HCT116 (cell line): ENCODE results near the gene MRPS16. TPM values are rescaled to one million over a fixed set of nuclear protein-coding genes. Genes with fewer than 3 reads are reported as not detected.

ENCODE experiments used
- ATAC-seq: fragments of 200-7000 bp; cut with Tn5 transposase; 2 replicates; pipeline ENCODE4 v1.9.1; 2020; ENCODE audit warnings: mild to moderate bottlenecking, moderate library complexity
- BruUV-seq: library from RNA; stranded (reverse); fragments of 400-500 nt; replicated peaks from 2 replicates; lab custom pipeline; 2021; lab: Mats Ljungman, UMichigan
- CTCF ChIA-PET: fragments of 300-600 bp; sonication (Branson Sonifier 250); formaldehyde crosslinking; loops from one replicate; lab custom pipeline; 2021; ENCODE audit warnings: antibody characterized with exemption; lab: Charles Lee
- POLR2A ChIA-PET: fragments of 300-600, 350-600 bp; sonication (Branson Sonifier 250); formaldehyde crosslinking; loops from one replicate; lab custom pipeline; 2021; ENCODE audit warnings: antibody characterized with exemption; lab: Charles Lee
- RAD21 ChIA-PET, 2 experiments: fragments of 300-600 bp; sonication (Branson Sonifier 250); formaldehyde crosslinking; loops; one replicate each; lab custom pipeline; 2023; ENCODE audit warnings: low total read pairs in 2 of 2; ENCODE audit not compliant: uncharacterized antibody in 2 of 2, unreplicated experiment in 2 of 2, low non-redundant PET in 1 of 2; lab: Charles Lee
- DNase-seq: peaks from one replicate; pipeline ENCODE4 v3.0.0-alpha.2; 2010; ENCODE audit warnings: low read depth, low spot score
- H2AFZ ChIP-seq: fragments of 200-600 bp; shearing (Covaris generic), sonication (generic); 2 replicates; pipeline ENCODE4 v1.6.1; 2017; ENCODE audit warnings: low read depth, mixed run types, mixed read lengths, antibody characterized with exemption, low read length; ENCODE audit not compliant: poor library complexity, severe bottlenecking
- H3K27ac ChIP-seq: 2 replicates; pipeline ENCODE4 v1.5.1; 2012; ENCODE audit warnings: low read depth, low read length
- H3K27me3 ChIP-seq: fragments of 200-600 bp; sonication (generic); 2 replicates; pipeline ENCODE4 v1.6.1; 2016; ENCODE audit warnings: mixed run types, low read length, mixed read lengths; ENCODE audit not compliant: insufficient read depth
- H3K36me3 ChIP-seq, 2 experiments: fragments of 200-500 bp in 1 of 2; fragments of 200-600 bp in 1 of 2; sonication (Bioruptor generic) in 1 of 2; sonication (generic) in 1 of 2; 2 replicates each; pipeline versions ENCODE4 v1.5.1 to v1.6.1; 2014 to 2016; ENCODE audit warnings: low read length in 2 of 2, inconsistent platforms in 1 of 2, mixed read lengths in 1 of 2, mixed run types in 1 of 2; ENCODE audit not compliant: insufficient read depth in 2 of 2, control insufficient read depth in 1 of 2
- H3K4me1 ChIP-seq, 2 experiments: fragments of 200-600 bp in 1 of 2; sonication (generic) in 1 of 2; 2 replicates each; pipeline versions ENCODE4 v1.5.1 to v1.6.1; 2012 to 2017; ENCODE audit warnings: low read length in 2 of 2, inconsistent platforms in 1 of 2, mild to moderate bottlenecking in 1 of 2, mixed read lengths in 1 of 2, mixed run types in 1 of 2, moderate library complexity in 1 of 2; ENCODE audit not compliant: insufficient read depth in 2 of 2, control insufficient read depth in 1 of 2
- H3K4me2 ChIP-seq: fragments of 200-600 bp; sonication (generic); 2 replicates; pipeline ENCODE4 v1.6.1; 2017; ENCODE audit warnings: mixed run types, low read length, mixed read lengths
- H3K4me3 ChIP-seq, 2 experiments: fragments of 200-600 bp in 1 of 2; sonication (generic) in 1 of 2; replicated peaks in 1 of 2; 2 replicates each; pipeline ENCODE4 v1.5.1; 2011 to 2016; ENCODE audit warnings: low read length in 2 of 2, control low read depth in 1 of 2, low read depth in 1 of 2, mild to moderate bottlenecking in 1 of 2, mixed read lengths in 1 of 2, mixed run types in 1 of 2
- H3K79me2 ChIP-seq: fragments of 200-600 bp; sonication (generic); 2 replicates; pipeline ENCODE4 v1.6.1; 2017; ENCODE audit warnings: mild to moderate bottlenecking, mixed run types, low read length, moderate library complexity, mixed read lengths; ENCODE audit not compliant: insufficient read depth
- H3K9ac ChIP-seq: fragments of 200-600 bp; sonication (generic); 2 replicates; pipeline ENCODE4 v1.6.1; 2016; ENCODE audit warnings: low read length, mixed read lengths
- H3K9me2 ChIP-seq: fragments of 200-600 bp; sonication (generic), shearing (Covaris generic); 2 replicates; pipeline ENCODE4 v1.6.1; 2017; ENCODE audit warnings: mixed run types, mild to moderate bottlenecking, moderate library complexity; ENCODE audit not compliant: insufficient read depth
- H3K9me3 ChIP-seq, 2 experiments: fragments of 200-500 bp in 1 of 2; fragments of 200-600 bp in 1 of 2; sonication (Bioruptor generic) in 1 of 2; sonication (generic) in 1 of 2; 2 replicates each; pipeline ENCODE4 v1.6.1; 2014 to 2017; ENCODE audit warnings: low read length in 2 of 2, mixed read lengths in 2 of 2, inconsistent platforms in 1 of 2, low read depth in 1 of 2, mild to moderate bottlenecking in 1 of 2, mixed run types in 1 of 2, moderate library complexity in 1 of 2; ENCODE audit not compliant: control insufficient read depth in 1 of 2, insufficient read depth in 1 of 2
- H4K20me1 ChIP-seq: fragments of 200-600 bp; sonication (generic), shearing (Covaris generic); 2 replicates; pipeline ENCODE4 v1.6.1; 2017; ENCODE audit warnings: mixed run types, mild to moderate bottlenecking, moderate library complexity; ENCODE audit not compliant: insufficient read depth
- ATF3 ChIP-seq: IDR thresholded peaks from 2 replicates; pipeline ENCODE4 v1.6.1; 2012
- CBX3 ChIP-seq: IDR thresholded peaks from 2 replicates; pipeline ENCODE4 v1.6.1; 2012; ENCODE audit warnings: low read depth
- CEBPB ChIP-seq: IDR thresholded peaks from 2 replicates; pipeline ENCODE4 v1.6.1; 2012; ENCODE audit warnings: low read depth
- EGR1 ChIP-seq: IDR thresholded peaks from 2 replicates; pipeline ENCODE4 v1.6.1; 2012; ENCODE audit warnings: low read depth
- ELF1 ChIP-seq: IDR thresholded peaks from 2 replicates; pipeline ENCODE4 v1.6.1; 2012; ENCODE audit warnings: low read depth, borderline replicate concordance
- EZH2 ChIP-seq: fragments of 200-600 bp; sonication (generic); IDR thresholded peaks from 2 replicates; pipeline ENCODE4 v1.6.1; 2017; ENCODE audit warnings: antibody characterized with exemption, mixed run types
- JUND ChIP-seq: IDR thresholded peaks from 2 replicates; pipeline ENCODE4 v1.6.1; 2012
- POLR2AphosphoS5 ChIP-seq: IDR thresholded peaks from 2 replicates; pipeline ENCODE4 v1.6.1; 2011; ENCODE audit warnings: mild to moderate bottlenecking, low read depth, low read length, moderate library complexity
- RAD21 ChIP-seq: IDR thresholded peaks from 2 replicates; pipeline ENCODE4 v1.6.1; 2012; ENCODE audit warnings: low read depth, mild to moderate bottlenecking
- REST ChIP-seq: IDR thresholded peaks from 2 replicates; pipeline ENCODE4 v1.6.1; 2012; ENCODE audit warnings: low read depth
- SIN3A ChIP-seq: IDR thresholded peaks from 2 replicates; pipeline ENCODE4 v1.6.1; 2012; ENCODE audit warnings: low read depth
- SP1 ChIP-seq: IDR thresholded peaks from 2 replicates; pipeline ENCODE4 v1.6.1; 2012; ENCODE audit warnings: low read depth
- SRF ChIP-seq: IDR thresholded peaks from 2 replicates; pipeline ENCODE4 v1.6.1; 2012; ENCODE audit warnings: low read depth
- TCF7L2 ChIP-seq: IDR thresholded peaks from 2 replicates; pipeline ENCODE4 v1.7.0; 2011; ENCODE audit warnings: borderline replicate concordance, inconsistent platforms; ENCODE audit not compliant: insufficient read depth, insufficient read length; ENCODE audit errors: extremely low read depth
- YY1 ChIP-seq: IDR thresholded peaks from 2 replicates; pipeline ENCODE4 v1.6.1; 2011; ENCODE audit warnings: low read length, low read depth, moderate library complexity, mild to moderate bottlenecking; ENCODE audit not compliant: insufficient replicate concordance; ENCODE audit errors: extremely low read depth
- ZBTB33 ChIP-seq: IDR thresholded peaks from 2 replicates; pipeline ENCODE4 v1.6.1; 2011; ENCODE audit warnings: mild to moderate bottlenecking, low read length, moderate library complexity; ENCODE audit not compliant: insufficient replicate concordance; ENCODE audit errors: extremely low read depth
- ZFX ChIP-seq: fragments of 450-650 bp; IDR thresholded peaks from 2 replicates; pipeline ENCODE4 v1.6.1; 2017
- ZNF274 ChIP-seq: fragments of 200-500 bp; sonication (Bioruptor generic); IDR thresholded peaks from 2 replicates; pipeline ENCODE4 v1.6.1; 2014; ENCODE audit warnings: mild to moderate bottlenecking, low read depth, low read length, inconsistent platforms
- intact Hi-C: fragments of 100-400 bp; cut with micrococcal nuclease; formaldehyde crosslinking; loops from 2 replicates; pipeline ENCODE4 v1.10.0; 2022
- total RNA-seq: library from RNA; stranded (reverse); gene quantifications from one replicate; pipeline ENCODE4 v1.2.1, GENCODE V29; 2021; ENCODE audit not compliant: unreplicated experiment
- TF ChIP-seq, protein P1 (sequence below): IDR thresholded peaks from 2 replicates; pipeline ENCODE4 v1.6.1; 2012

Gene MRPS16
- total RNA-seq, 1 experiment from 2014 or later, result 122 TPM

DNA sequence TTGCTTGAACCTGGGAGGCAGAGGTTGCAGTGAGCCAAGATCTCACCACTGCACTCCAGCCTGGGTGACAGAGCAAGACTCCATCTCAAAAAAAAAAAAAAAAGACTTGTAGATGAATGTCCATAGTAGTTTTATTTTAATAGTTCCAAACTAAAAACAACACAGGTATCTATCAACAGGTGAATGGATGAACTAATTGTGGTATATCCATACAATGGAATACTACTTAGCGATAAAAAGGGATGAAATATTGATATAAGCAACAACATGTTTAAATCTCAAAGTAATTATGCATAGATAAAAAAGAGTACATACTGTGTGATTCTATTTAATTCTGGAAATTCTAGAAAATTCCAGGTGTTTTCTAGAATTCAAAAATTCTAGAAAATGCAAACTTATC, 37.5 kb upstream of the MRPS16 start:
- BruUV-seq, result no TSS peak
- Histone ChIP-seq H3K4me2 (no peak overlapping the region), H3K9ac (no peak overlapping the region), H3K27me3 (no peaks in the 10 kb centered on the region), H2AFZ (no peak overlapping the region), H3K9me2 (no peaks in the 10 kb centered on the region), H3K9me3 (no peaks in the 10 kb centered on the region), H4K20me1 (no peaks in the 10 kb centered on the region), H3K4me1 (no peaks in the 10 kb centered on the region), H3K36me3 (0 out of 4 replicates have a peak, but pooled peaks cover 0 to 5% of the 10 kb centered on the region in 2 experiments), H3K27ac (no peak overlapping the region), H3K79me2 (no peaks in the 10 kb centered on the region), H3K4me3 (no peak overlapping the region)
- ATAC-seq (no peak), DNase-seq (no peak)
- RAD21 ChIA-PET, result no interaction called here
- intact Hi-C loops, result no loop called here
- CTCF ChIA-PET, result no interaction called here
- TF ChIP-seq, protein P1, sequence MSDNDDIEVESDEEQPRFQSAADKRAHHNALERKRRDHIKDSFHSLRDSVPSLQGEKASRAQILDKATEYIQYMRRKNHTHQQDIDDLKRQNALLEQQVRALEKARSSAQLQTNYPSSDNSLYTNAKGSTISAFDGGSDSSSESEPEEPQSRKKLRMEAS, result no peak
- TF ChIP-seq TCF7L2, result no peak
- TF ChIP-seq POLR2AphosphoS5, result no peak
- no peak for TF ChIP-seq ZBTB33
- no peak for TF ChIP-seq ATF3
- no peak for TF ChIP-seq CBX3
- TF ChIP-seq SP1, result no peak
- TF ChIP-seq SRF, result no peak
- TF ChIP-seq YY1, result no peak
- no peak for TF ChIP-seq SIN3A
- TF ChIP-seq CEBPB, result no peak
- no peak for TF ChIP-seq ZFX
- TF ChIP-seq JUND, result no peak
- TF ChIP-seq REST, result no peak
- no peak for TF ChIP-seq ZNF274
- no peak for TF ChIP-seq EZH2
- TF ChIP-seq RAD21, result no peak
- TF ChIP-seq EGR1, result no peak
- no peak for TF ChIP-seq ELF1
- POLR2A ChIA-PET, result interaction anchor here (0.7 kb wide), 1 partner anchor 8 kb away, joined by 3 read pairs; no protein-coding TSS in a partner anchor
